Midbrain (tissue), 1 donor: Measurements from ENCODE around the gene RALGPS1.

ENCODE experiments used
- DNase-seq: peaks from one replicate; lab custom pipeline; 2025; lab: John Stamatoyannopoulos, UW

The RALGPS1 gene

GRCh38 chr9:127258606-127259471 is 344.3 kb downstream of the RALGPS1 start:
- no peak for DNase-seq

- DNase-seq = peak; percentile 40
Measured at GRCh38 chr9:127262602-127263001, 348.0 kb downstream of the RALGPS1 start.

- peak; percentile 57 for DNase-seq
Measured at GRCh38 chr9:127263237-127263636, 348.7 kb downstream of the RALGPS1 start.

GRCh38 chr9:127263664-127264063 is 349.1 kb downstream of the RALGPS1 start:
- peak; percentile 62 for DNase-seq

GRCh38 chr9:127264462-127265219 is 350.1 kb downstream of the RALGPS1 start, which contains the start of gene GARNL3:
TSS of gene GARNL3 (plus strand) at chr9:127264774. CDS start at chr9:127264878, 104 bp downstream.
- DNase-seq = peak; percentile 47

- no peak for DNase-seq
Measured at GRCh38 chr9:127267793-127268525, 353.4 kb downstream of the RALGPS1 start.

- no peak for DNase-seq
Measured at GRCh38 chr9:127269449-127269848, 354.9 kb downstream of the RALGPS1 start.
